GM19455 (cell line): ENCODE data around the gene ABTB2.

ENCODE experiments used
- ATAC-seq: cut with Tn5 transposase; IDR thresholded peaks from one replicate; pipeline ENCODE4 v1.9.1; 2021; ENCODE audit not compliant: unreplicated experiment

Gene ABTB2

DNA sequence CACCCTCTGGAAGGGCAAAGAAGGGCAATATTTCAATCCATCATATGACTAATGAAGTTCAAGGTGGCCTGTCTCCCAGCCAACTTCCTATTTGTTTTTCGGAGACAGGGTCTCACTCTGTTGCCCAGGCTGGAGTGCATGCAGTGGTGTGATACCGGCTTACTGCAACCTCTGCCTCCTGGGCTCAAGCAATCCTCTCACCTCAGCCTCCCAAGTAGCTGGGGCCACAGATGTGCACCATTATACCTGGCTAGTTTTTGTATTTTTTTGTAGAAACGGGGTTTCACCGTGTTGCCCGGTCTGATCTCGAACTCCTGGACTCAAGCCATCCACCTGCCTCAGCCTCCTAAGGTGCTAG, 13.4 kb downstream of the ABTB2 start:
- ATAC-seq = no peak

DNA sequence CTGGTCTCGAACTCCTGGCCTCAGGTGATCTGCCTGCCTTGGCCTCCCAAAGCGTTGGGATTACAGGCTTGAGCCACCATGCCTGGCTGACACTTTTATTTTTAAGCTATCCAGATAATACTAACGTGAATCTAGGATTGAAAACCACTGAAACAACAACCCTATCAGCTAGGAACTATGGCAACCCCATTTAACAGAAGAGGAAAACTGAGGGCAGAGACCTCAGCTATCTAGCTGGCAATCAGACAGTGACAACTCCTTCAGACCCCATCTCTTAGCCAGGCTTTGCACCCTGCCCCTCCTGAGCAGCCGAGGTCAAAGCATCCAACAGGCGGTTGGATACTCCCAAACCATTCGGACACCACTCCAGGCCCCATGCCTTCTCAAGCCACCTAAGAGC, 14.1 kb downstream of the ABTB2 start:
- no peak for ATAC-seq

GRCh38 chr11:34343153-34343552, 14.7 kb downstream of the ABTB2 start:
- ATAC-seq = no peak

GRCh38 chr11:34341931-34342533, 15.8 kb downstream of the ABTB2 start:
- no peak for ATAC-seq

DNA sequence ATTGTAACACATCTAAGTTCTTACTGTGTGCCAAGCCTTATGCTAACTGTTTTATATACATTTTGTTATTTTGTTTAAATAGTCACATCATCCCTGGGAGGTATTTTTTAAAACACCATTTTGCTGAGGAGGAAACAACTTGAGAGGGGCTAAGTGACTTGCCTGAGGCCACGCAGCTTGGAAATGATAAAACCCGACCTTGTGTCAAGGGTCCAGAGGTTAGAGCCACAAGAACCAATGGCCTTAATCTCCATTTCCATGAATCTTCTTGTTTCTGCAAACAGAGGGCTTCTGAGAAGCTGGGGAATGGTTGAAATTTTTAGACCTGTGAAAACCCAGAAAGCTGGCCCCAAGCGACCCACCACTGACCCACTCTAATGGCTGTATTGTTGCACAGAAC, 16.7 kb downstream of the ABTB2 start:
- ATAC-seq = no peak

GRCh38 chr11:34340653-34341052, 17.2 kb downstream of the ABTB2 start:
- no peak for ATAC-seq

DNA sequence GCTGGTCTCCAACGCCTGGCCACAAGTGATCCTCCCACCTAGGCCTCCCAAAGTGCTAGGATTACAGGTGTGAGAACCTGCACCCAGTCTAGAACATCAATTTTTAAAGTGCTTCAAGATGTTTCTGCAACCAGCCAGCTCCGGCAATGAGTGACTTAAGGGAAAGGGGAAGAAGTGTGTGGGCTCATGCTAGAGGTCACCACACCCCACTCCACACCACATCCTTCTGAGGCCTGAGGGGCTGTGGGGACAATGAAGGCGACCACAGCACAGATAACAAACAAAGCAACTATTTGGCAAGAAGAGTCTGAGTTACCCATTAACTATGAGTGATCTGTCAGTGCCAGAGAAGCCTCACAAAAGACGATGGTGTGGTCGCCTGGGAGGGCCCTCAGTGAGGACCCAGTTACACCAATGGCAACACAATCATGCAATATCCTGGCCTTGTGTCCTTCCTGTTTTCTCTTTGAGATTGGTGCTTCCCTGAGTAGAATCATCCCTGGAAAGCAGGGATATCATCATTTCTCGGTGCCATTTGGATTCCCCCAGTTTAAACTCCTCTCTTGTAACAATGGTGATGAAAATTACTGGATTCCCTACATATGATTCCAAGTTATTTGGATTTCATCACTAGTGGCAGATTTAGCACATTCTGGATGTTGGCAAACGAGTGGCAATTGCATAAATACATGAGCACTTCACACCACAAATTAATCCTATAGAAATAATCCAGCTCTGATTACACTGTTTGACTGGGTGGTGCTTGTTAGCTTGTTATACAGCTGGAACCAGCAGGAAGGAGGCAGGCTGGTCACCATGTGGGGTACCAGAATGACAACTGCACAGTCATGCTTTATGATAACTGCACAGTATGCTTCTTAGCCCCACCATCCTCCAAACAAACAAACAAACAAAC, 18.4 kb downstream of the ABTB2 start:
- ATAC-seq = no peak

GRCh38 chr11:34337016-34337415, 20.8 kb downstream of the ABTB2 start:
- ATAC-seq = no peak

- ATAC-seq = peak; percentile 10
These were observed 22.0 kb downstream of the ABTB2 start for GRCh38 chr11:34335801-34336200.

GRCh38 chr11:34335331-34335730, 22.5 kb downstream of the ABTB2 start:
- peak; percentile 56 for ATAC-seq

DNA sequence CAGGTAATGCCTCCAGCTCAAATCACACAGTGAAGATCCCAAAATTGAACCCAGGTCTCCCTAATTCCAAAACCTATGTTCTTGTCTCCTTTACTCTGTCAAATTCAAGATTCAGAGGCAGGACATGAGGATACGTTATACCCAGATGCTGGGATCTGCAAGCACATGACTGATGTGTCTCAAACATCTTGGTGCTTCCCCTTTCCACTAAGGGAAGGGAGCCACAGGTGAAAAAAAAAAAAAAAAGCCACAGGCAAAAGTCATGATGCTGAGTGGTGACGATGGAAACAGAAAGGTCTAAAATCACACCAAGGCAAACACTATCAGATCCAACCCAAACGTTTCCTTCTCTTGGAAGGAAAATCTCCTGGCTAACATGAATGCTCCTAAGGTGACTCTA, 24.0 kb downstream of the ABTB2 start:
- no peak for ATAC-seq

DNA sequence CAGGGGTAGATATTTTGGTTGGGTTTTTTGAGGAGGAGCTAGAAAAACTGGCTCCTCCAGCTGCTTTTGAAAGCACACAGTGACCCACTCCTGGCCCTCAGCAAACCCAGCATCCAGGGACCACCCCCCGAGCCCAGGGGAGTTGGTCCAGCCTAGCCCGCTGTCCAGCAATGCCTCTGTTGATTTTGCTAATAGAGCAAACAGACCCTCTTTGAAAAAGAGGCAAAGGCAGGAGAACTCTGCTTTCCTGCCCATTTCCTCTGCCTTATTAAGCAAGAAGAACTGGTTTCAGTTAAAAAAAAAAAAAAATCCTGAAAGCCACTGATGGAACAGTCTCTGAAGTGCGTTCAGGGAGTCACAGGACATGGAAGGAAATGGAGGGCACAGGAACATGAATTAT, 25.3 kb downstream of the ABTB2 start:
- no peak for ATAC-seq

DNA sequence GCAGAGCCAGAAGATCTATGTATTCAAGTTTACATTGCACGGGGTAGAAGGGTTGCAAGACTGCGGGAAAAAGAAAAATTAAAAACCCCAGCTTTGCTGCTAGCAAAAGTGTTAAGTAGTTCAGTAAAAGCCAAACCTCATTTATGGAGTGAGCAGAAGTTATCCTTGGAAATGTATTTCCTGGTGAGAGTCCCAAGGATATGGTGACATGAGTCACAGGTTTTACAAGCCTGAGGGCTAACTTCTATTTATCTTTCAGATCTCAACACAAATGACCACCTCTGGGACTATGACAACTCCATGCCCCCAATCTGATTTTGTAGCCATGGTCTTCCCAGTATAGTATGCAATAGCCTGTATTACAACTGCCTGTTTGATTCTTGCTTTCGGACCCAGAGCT, 26.1 kb downstream of the ABTB2 start:
- no peak for ATAC-seq

- ATAC-seq = no peak
These were observed 26.5 kb downstream of the ABTB2 start for GRCh38 chr11:34331329-34331728.

DNA sequence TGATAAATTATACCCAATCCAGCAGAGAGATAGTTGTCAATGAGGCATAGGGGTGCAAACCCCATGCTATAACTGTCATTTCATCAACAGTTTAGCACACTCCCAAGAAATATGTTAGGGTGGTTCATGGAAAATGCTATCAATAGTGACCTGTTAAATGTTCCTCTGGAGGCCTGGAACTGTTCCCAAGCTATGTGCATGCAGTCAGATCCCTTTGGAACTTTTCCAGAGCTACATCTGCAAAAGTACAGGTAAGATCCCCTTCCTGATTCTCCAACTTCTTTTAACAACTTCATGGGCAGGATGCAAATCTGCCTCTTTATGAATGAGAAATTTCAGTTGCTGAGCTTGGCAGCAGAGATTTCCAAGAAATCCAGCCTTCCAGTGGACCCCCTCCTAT, 27.2 kb downstream of the ABTB2 start:
- ATAC-seq = no peak

GRCh38 chr11:34329876-34330275, 27.9 kb downstream of the ABTB2 start:
- no peak for ATAC-seq

GRCh38 chr11:34328632-34328910, 29.2 kb downstream of the ABTB2 start:
- no peak for ATAC-seq

- no peak for ATAC-seq
These were observed 29.8 kb downstream of the ABTB2 start for GRCh38 chr11:34327804-34328631.

DNA sequence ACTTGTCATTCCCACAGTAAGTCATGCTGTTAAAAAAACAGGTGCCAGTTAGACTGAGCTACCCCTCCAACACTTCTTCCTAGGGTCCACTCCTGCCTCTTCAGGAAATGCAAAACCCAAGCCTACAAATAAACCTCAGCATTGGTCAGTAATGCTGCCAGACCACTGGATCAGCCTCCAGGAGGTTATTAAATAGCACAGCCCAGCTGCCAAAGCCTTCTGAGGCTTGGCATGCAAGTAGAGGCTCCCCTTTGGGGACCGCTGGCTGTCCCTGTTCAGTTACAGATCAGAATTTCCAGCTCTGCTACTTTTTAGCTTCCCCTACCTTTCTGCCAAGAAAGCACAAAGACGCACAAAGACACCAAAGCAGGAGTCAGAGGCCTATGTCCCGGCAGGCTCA, 33.3 kb downstream of the ABTB2 start:
- ATAC-seq = no peak

GRCh38 chr11:34323601-34324000, 34.2 kb downstream of the ABTB2 start:
- ATAC-seq = no peak

DNA sequence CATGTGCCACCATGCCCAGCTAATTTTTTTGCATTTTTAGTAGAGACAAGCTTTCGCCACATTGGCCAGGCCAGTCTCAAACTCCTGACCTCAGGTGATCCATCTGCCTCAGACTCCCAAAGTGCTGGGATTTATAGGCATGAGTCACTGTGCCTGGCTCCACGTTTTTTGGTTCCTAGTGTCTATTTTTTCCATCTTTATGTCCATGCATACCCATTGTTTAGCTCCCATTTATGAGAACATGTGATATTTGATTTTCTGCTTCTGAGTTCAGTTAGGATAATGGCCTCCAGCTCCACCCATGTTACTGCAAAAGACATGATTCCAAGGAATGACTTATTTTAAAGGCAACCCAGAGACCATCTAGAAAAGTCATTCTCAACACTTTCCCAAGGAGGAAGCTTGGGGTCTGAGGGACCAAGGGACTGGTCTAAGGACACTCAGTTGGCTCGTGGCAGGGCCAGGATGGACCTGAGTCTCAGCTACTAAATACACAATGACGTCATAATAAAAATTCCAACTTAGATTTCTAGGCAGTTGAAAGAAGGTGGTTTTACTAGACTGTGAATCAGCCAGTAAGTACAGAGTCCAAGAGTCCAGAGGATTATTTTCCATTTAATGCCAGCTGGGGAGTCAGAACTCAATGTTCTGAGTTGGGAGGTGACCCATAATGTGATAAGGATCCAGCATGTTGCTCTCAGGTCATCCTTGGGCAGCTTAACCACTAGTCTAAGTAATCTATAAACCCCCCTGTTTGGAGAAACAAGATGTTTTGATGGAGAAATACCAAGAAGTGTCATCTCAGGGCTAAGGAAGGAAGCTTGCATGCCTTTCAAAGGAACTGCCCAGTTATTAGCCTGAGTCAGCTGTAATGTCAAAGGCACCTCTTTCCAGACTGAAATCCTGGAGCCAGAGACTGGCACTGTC, 39.4 kb downstream of the ABTB2 start:
- no peak for ATAC-seq
